NCI-H510A treated with DMSO at 0.1 percent for 48 hours (cell line): ENCODE measurements around the gene CRBN.

Experiments used
- DNase-seq: peaks from one replicate; lab custom pipeline; 2025; lab: John Stamatoyannopoulos, UW

Gene CRBN

GRCh38 chr3:3170998-3171397 is 8.5 kb downstream of the CRBN start:
- peak; percentile 9 for DNase-seq

GRCh38 chr3:3165650-3166049 is 13.8 kb downstream of the CRBN start:
- no peak for DNase-seq

GRCh38 chr3:3165241-3165640 is 14.2 kb downstream of the CRBN start:
- no peak for DNase-seq

- DNase-seq = no peak
Measured at GRCh38 chr3:3160826-3161225, 18.7 kb downstream of the CRBN start.

GRCh38 chr3:3157484-3157883 is 22.0 kb downstream of the CRBN start:
- no peak for DNase-seq

- DNase-seq = no peak
Measured at GRCh38 chr3:3154879-3155610, 24.4 kb downstream of the CRBN start.

- no peak for DNase-seq
Measured at GRCh38 chr3:3151513-3151912, 28.0 kb downstream of the CRBN start.

- DNase-seq = no peak
Measured at GRCh38 chr3:3149560-3149959, 29.9 kb downstream of the CRBN start.

GRCh38 chr3:3145831-3146230 is 33.7 kb downstream of the CRBN start:
- no peak for DNase-seq

- DNase-seq = no peak
Measured at GRCh38 chr3:3141939-3142338, 37.6 kb downstream of the CRBN start.

- DNase-seq = no peak
Measured at GRCh38 chr3:3137526-3137925, 42.0 kb downstream of the CRBN start.

- no peak for DNase-seq
Measured at GRCh38 chr3:3134750-3135448, 44.6 kb downstream of the CRBN start.

GRCh38 chr3:3133500-3133899 is 46.0 kb downstream of the CRBN start:
- DNase-seq = no peak

- no peak for DNase-seq
Measured at GRCh38 chr3:3129579-3129978, 49.9 kb downstream of the CRBN start.

GRCh38 chr3:3127432-3128010 is 52.0 kb downstream of the CRBN start:
- DNase-seq = no peak

GRCh38 chr3:3126477-3127431 is 52.7 kb downstream of the CRBN start, which contains the start of gene TRNT1:
TRNT1 (plus strand) TSS chr3:3126940; CDS start chr3:3129041, 2,101 bp downstream.
- peak; percentile 77 for DNase-seq

GRCh38 chr3:3125977-3126376 is 53.5 kb downstream of the CRBN start:
- DNase-seq = no peak

- no peak for DNase-seq
Measured at GRCh38 chr3:3119393-3119851, 60.1 kb downstream of the CRBN start.

- DNase-seq = no peak
Measured at GRCh38 chr3:3117651-3118050, 61.8 kb downstream of the CRBN start.

- DNase-seq = no peak
Measured at GRCh38 chr3:3113042-3113709, 66.3 kb downstream of the CRBN start.

GRCh38 chr3:3110749-3111361 is 68.6 kb downstream of the CRBN start:
- DNase-seq = no peak
